ENCODE results near the gene JAG2. TPM values are rescaled to one million over a fixed set of nuclear protein-coding genes. Genes with fewer than 3 reads are reported as not detected.

The JAG2 gene
- total RNA-seq, 1 donor from 2014 or later, result 9.7 TPM

GRCh38 chr14:105094193-105094907, 74.2 kb downstream of the JAG2 start:
- peak; percentile 58 for DNase-seq
- Mint-ChIP-seq H3K27me3 (peaks cover 6% of the 10 kb centered on the region), H3K4me1 (peaks cover 14% of the 10 kb centered on the region), H3K27ac (peak overlapping the region; percentile 79), H3K4me3 (peak overlapping the region; percentile 83), H3K36me3 (ENCODE audit: low read depth) (no peaks in the 10 kb centered on the region), H3K9me3 (no peaks in the 10 kb centered on the region)
- intact Hi-C loops (cut with micrococcal nuclease), result loop anchor here (5.0 kb wide), 3 partner anchors 73 to 398 kb away; partner anchors contain the start of genes JAG2 and TEDC1

GRCh38 chr14:105093431-105094192, 75.0 kb downstream of the JAG2 start:
- peak overlapping the region; percentile 83 for H3K4me3 Mint-ChIP-seq
- peaks cover 8% of the 10 kb centered on the region for H3K27me3 Mint-ChIP-seq
- intact Hi-C loops (cut with micrococcal nuclease), result loop anchor here (2.0 to 5.0 kb wide), 4 partner anchors 73 to 399 kb away; partner anchors contain the start of genes CDCA4, JAG2 and TEDC1
- peak overlapping the region; percentile 79 for H3K27ac Mint-ChIP-seq
- no peaks in the 10 kb centered on the region for H3K9me3 Mint-ChIP-seq
- H3K36me3 Mint-ChIP-seq (ENCODE audit: low read depth), result no peaks in the 10 kb centered on the region
- H3K4me1 Mint-ChIP-seq, result peaks cover 16% of the 10 kb centered on the region
- peak; percentile 92 for DNase-seq

GRCh38 chr14:105093038-105093430, 75.5 kb downstream of the JAG2 start:
- H3K9me3 Mint-ChIP-seq, result no peaks in the 10 kb centered on the region
- H3K36me3 Mint-ChIP-seq (ENCODE audit: low read depth), result no peaks in the 10 kb centered on the region
- peaks cover 8% of the 10 kb centered on the region for H3K27me3 Mint-ChIP-seq
- peak overlapping the region; percentile 84 for H3K4me3 Mint-ChIP-seq
- H3K27ac Mint-ChIP-seq, result peak overlapping the region; percentile 90
- peak; percentile 93 for DNase-seq
- peaks cover 18% of the 10 kb centered on the region for H3K4me1 Mint-ChIP-seq
- intact Hi-C loops (cut with micrococcal nuclease), result loop anchor here (2.0 to 5.0 kb wide), 4 partner anchors 72 to 399 kb away; partner anchors contain the start of genes CDCA4, JAG2 and TEDC1

GRCh38 chr14:105092171-105093037, 76.2 kb downstream of the JAG2 start:
- peak; percentile 66 for DNase-seq
- H3K9me3 Mint-ChIP-seq, result no peaks in the 10 kb centered on the region
- H3K27ac Mint-ChIP-seq, result peak overlapping the region; percentile 90
- no peaks in the 10 kb centered on the region for H3K36me3 Mint-ChIP-seq (ENCODE audit: low read depth)
- intact Hi-C loops (cut with micrococcal nuclease), result loop anchor here (2.0 to 5.0 kb wide), 4 partner anchors 72 to 400 kb away; partner anchors contain the start of genes CDCA4, JAG2 and TEDC1
- peak overlapping the region; percentile 84 for H3K4me3 Mint-ChIP-seq
- peaks cover 18% of the 10 kb centered on the region for H3K4me1 Mint-ChIP-seq
- H3K27me3 Mint-ChIP-seq, result peaks cover 8% of the 10 kb centered on the region

GRCh38 chr14:105091517-105092170, 76.9 kb downstream of the JAG2 start:
- peaks cover 19% of the 10 kb centered on the region for H3K4me1 Mint-ChIP-seq
- H3K9me3 Mint-ChIP-seq, result no peaks in the 10 kb centered on the region
- peaks cover 7% of the 10 kb centered on the region for H3K27me3 Mint-ChIP-seq
- intact Hi-C loops (cut with micrococcal nuclease), result loop anchor here (2.0 to 5.0 kb wide), 4 partner anchors 71 to 401 kb away; partner anchors contain the start of genes CDCA4, JAG2 and TEDC1
- DNase-seq, result peak; percentile 61
- no peaks in the 10 kb centered on the region for H3K36me3 Mint-ChIP-seq (ENCODE audit: low read depth)
- H3K27ac Mint-ChIP-seq, result no peak overlapping the region
- no peak overlapping the region for H3K4me3 Mint-ChIP-seq

GRCh38 chr14:105091054-105091516, 77.5 kb downstream of the JAG2 start:
- intact Hi-C loops (cut with micrococcal nuclease), result loop anchor here (5.0 kb wide), 3 partner anchors 76 to 401 kb away; partner anchors contain the start of genes JAG2 and TEDC1
- Mint-ChIP-seq H3K4me1 (peaks cover 20% of the 10 kb centered on the region), H3K4me3 (no peak overlapping the region), H3K36me3 (ENCODE audit: low read depth) (no peaks in the 10 kb centered on the region), H3K9me3 (no peaks in the 10 kb centered on the region), H3K27me3 (peaks cover 7% of the 10 kb centered on the region), H3K27ac (no peak overlapping the region)
- DNase-seq, result peak; percentile 69

Other genes starting within 250 kb of the JAG2 start
- gene PLD4, start 243.9 kb downstream of the JAG2 start, total RNA-seq, result 0.07 and 0.21 TPM in 2 replicates
- 0.02 TPM in 2 replicates for gene AHNAK2, start 190.4 kb downstream of the JAG2 start, total RNA-seq
- 2.4 and 2.5 TPM in 2 replicates for gene CLBA1, start 183.0 kb downstream of the JAG2 start, total RNA-seq
- gene CDCA4, start 147.7 kb downstream of the JAG2 start, total RNA-seq, result 64.6 and 66.3 TPM in 2 replicates
- 25.8 and 31.5 TPM in 2 replicates for gene GPR132, start 103.3 kb downstream of the JAG2 start, total RNA-seq
- gene NUDT14, start 12.5 kb upstream of the JAG2 start, total RNA-seq, result 8.3 and 9.1 TPM in 2 replicates
- gene BTBD6, start 79.8 kb upstream of the JAG2 start, total RNA-seq, result 39.8 and 40.1 TPM in 2 replicates
- 42.4 and 46.6 TPM in 2 replicates for gene BRF1, start 132.2 kb upstream of the JAG2 start, total RNA-seq
- gene PACS2, start 146.0 kb upstream of the JAG2 start, total RNA-seq, result 31.5 and 33.9 TPM in 2 replicates
- 5.7 and 6.4 TPM in 2 replicates for gene TEX22, start 229.8 kb upstream of the JAG2 start, total RNA-seq